HG03558 (cell line): Measurements from ENCODE around the gene BCLAF1.
"Not testable (repeated sequence)": the region's sequence is repeated elsewhere in the genome, so short reads cannot be mapped to it uniquely, and the experiment has no call there.

Experiments
- ATAC-seq: cut with Tn5 transposase; IDR thresholded peaks from one replicate; pipeline ENCODE4 v1.9.1; 2021; ENCODE audit warnings: moderate number of reproducible peaks; ENCODE audit not compliant: unreplicated experiment; ENCODE audit errors: extremely low read depth

BCLAF1 gene

GRCh38 chr6:136250686-136251008, 39.0 kb downstream of the BCLAF1 start:
- no peak for ATAC-seq

- ATAC-seq, result peak; percentile 96
Measured at GRCh38 chr6:136249811-136250685, 39.6 kb downstream of the BCLAF1 start, which contains the start of gene MTFR2. Gene MTFR2, minus strand, starts transcription at chr6:136250311. Its CDS starts 1,212 bp downstream, at chr6:136249099.

DNA sequence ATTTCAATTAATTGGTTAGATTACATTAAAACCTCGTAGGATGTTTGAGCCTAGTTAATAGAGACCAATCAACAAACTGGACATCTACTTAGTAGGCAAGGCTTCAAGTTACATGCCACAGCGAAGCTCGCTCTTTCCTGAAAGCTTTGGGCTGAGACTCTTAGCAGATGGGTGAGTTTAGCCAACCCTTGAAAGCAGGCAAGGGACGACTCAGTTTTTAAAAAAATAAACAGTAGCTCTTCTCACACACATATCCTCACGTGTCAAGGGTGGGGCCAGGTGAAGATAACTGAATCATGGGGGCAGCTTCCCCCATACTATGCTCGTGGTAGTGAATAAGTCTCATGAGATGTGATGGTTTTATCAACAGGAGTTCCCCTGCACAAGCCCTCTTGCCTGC, 40.3 kb downstream of the BCLAF1 start:
- no peak for ATAC-seq

DNA sequence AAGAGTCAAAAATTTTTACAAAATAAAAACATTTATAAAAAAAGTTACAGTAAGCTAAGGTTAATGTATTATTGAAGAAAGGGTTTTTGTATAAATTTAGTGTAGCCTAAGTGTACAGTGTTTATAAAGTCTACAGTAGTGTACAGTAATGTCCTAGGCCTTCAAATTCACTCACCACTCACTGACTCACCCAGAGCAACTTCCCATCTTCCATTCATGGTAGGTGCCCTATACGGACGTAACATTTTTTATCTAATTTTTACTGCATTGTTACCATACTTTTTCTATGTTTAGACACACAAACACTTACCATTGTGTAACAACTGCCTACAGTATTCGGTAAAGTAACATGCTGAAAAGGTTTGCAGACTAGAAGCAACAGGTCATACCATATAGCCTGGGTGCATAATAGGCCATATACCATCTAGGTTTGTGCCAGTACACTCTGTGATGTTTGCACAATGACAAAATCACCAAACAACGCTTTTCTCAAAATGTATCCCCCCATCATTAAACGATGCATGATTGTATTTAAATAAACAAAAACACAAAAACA, 45.5 kb downstream of the BCLAF1 start:
- no peak for ATAC-seq

DNA sequence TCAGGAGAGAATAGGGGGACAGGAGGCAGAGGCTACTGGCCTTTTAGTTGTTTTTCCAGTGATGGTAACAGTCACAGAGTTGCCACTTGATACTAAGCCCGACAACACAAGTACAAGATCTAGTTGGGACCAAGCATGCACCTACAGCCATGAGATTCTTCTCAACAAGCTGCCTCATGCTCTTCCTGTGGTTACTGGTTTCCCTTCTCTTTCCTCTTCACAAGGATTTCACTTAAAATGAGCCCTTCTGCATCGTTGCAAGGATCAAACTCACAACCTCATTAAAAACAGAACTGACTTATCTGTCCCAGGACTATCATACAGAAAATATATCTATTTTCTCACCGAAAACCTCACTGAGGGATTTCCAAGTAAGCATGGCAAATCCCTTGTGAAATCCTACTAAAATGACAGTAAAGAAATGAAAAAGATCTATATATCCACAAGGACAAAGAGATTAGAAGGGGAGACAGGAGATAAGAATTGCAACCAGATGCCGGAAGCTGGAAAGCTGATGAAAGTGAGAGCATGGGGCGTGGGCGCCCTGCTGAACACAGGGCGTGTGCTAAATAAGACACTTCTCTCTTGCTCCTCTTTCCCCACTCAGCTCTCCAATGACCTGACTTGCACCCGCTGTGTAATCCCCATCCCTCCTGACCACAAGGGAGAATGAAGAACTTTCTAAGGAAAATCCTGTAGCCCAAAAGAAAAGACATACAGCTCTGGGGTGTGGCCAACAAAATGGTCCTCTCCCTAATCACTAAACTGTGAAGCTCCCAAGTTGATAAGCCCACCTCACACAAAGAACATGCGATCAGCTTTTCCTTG, 53.0 kb downstream of the BCLAF1 start:
- ATAC-seq, result no peak

DNA sequence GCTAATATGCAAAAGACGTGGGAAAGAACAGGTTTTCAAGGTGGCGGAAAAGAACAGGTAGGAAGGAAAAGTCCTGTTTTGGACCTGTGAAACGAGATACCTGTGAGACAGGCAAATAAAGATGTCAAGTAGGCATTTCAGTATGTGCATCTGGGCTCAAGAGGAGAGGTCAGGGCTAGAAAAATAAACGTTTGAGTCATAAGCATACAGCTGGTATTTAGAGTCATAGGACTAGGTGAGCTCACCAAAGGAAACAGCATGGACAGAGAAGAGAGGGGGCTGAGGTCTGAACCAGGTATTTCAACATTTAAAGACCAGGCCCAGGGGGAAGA, 54.4 kb downstream of the BCLAF1 start:
- ATAC-seq, result no peak

DNA sequence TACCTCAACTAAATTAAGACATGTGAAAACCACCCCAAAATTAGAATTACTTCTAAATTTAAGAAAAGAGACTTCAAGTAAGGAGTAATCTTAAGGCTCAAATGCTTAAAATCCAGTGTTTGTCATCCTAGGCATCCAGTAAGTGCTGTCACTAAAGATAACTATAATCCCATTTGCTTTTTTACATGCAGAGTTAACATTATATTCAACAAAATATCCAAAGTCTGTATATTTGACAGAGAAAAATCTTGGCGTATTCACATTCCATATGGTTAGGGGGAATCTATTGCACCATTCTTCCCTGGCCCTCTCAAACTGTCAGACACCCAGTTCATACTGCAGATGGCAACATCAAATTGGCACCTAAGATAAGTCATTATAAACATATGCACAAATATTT, 56.9 kb downstream of the BCLAF1 start:
- no peak for ATAC-seq

DNA sequence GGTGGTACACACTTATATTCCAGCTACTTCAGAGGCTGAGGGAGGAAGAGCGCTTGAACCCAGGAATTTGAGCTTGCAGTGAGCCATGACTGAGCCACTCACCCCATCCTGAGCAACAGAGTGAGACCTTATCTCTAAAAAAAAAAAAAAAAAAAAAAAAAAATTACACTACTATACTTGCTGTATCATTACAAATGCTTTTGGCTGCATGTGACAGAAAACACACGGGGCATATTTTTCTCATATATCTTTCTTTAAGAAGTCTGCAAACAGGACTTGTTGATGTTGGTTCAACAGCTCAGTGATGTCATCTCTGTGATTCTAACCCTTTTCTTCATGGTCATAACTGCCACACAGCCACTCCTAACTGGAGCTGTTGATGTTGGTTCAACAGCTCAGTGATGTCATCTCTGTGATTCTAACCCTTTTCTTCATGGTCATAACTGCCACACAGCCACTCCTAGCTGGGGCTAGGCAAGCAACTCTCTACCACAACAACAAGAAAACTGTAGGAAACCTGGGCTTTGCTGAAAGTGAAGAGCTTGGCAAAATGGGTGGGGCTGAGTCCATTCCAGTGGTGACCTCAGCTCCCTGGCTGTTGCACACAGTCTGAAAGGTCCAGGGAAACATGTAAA, 59.3 kb downstream of the BCLAF1 start:
- no peak for ATAC-seq

- no peak for ATAC-seq
Measured at GRCh38 chr6:136228814-136229213, 60.8 kb downstream of the BCLAF1 start.

DNA sequence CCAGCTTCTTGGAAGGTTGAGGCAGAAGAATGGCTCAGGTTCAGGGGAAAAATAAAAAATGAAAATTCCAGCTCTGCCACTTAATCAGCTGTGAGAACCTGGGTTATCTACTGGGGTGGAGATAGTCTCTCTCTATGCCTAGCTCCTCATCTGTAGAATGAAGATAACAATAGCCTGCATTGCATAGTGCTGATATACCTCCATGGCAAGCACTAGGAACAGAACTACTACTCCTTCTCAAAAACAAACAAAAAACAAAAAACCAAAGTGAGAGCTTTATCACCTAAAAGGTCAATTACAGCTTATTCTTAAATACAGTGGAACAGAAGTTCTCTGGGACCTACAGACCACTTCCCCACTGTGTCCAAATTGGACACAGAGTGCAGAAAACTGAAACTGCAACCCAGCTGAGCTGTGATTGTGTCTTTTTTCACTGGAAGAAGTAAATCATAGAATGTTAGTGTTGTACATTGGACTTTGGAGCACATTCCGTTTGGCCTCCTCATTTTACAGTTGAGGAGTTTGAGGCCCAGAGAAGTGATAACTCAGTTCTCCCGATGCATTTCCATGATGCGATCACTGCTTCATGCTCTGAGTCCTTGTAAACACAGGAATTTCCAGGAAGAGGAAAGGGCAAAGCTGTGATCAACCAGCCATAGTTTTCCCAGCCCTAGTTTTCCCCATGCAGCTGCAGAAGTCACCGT, 62.8 kb downstream of the BCLAF1 start:
- ATAC-seq, result no peak

DNA sequence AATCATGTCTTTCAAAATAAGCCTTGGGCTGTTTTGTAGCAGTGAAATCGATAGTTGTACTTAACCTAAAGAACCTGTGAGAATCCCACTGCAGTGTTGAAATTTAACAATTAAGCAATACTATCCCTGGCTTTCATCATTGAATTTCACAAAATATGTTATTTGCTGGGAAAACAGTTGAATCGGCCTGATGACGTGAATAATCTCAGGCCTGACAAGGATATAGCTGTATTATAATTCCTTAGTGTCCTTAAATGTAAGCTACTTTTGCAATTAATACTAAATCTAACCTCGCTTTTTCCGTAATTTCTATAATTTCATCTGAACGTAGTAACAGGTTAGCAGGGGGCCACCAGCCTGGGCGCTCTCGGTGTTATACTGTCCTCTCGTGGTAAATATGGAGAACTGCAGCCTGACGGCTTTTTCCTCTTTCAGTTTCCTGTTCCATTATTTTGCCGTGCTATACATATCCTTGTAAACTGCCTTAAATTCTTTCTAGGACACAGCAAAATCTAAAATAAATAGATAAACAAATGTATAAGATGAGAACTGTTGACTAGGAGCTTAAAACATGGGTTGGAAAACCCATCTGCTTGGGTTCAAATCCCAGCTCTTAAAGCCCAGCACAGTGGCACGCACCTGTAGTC, 63.5 kb downstream of the BCLAF1 start:
- ATAC-seq, result peak; percentile 84

DNA sequence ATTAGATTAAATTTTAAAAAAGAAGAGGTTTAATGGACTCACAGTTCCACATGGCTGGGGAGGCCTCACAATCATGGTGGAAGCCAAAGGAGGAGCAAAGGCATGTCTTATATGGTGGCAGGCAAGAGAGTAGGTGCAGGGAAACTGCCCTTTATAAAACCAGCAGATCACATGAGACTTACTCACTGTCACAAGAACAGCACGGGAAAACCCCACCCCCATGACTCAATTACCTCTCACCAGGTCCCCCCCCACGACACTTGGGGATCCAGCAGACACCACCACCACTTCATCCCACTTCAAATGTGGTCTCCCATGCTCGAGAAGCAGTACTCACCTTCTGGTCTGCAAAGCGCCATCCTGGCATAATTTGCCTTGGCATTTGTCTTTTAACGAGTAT, 64.2 kb downstream of the BCLAF1 start:
- no peak for ATAC-seq

GRCh38 chr6:136224974-136225373, 64.7 kb downstream of the BCLAF1 start:
- not testable (repeated sequence) for ATAC-seq

GRCh38 chr6:136216503-136217401, 72.9 kb downstream of the BCLAF1 start:
- ATAC-seq, result no peak

GRCh38 chr6:136213853-136214252, 75.8 kb downstream of the BCLAF1 start:
- ATAC-seq, result no peak

DNA sequence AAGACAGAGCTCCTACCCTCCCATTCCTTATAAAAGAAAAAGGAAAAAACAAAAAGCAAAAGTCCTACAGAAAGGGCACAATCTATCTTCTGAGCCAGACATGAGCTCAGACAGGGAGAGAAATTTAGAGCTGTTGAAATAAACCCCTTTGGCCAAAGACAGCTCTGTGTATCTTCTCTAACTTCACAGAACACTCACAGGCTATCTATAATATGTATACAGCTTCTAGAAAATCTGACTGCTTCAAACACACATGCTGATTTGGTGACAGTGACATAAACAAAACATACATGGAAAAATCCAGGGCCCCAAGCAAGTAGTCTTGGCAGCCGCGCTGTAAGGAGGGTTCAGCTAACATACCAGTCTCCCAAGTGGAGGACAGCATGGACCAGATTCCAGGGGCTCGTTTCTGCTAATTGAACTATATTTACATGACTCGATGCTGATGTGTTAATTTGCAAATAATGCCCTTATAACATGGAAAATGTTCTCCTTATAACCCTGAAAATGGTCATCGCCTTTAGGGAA, 76.6 kb downstream of the BCLAF1 start:
- no peak for ATAC-seq

DNA sequence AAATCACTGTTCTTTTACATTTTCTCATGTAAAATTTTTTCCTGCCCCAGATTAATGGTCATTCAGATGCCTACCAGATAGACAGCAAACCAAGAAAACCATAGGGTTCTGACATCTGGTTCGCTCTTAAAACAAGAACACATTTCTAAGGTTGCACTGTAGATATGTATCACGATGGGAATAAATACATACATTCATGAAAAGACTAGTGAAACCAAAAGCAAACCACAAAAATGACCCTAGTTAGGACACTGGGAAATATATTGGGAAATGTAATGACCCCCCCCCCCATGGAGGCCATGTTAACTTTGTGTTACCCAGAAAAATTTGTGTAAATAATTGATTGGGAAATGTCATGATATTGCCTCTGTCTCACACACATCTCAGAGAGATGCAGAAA, 77.0 kb downstream of the BCLAF1 start:
- no peak for ATAC-seq

- ATAC-seq, result no peak
Measured at GRCh38 chr6:136210398-136211165, 79.1 kb downstream of the BCLAF1 start.
